PC-3 (cell line): ENCODE measurements around the gene RSU1. TPM values are rescaled to one million over a fixed set of nuclear protein-coding genes. Genes with fewer than 3 reads are reported as not detected.

ENCODE experiments used
- ATAC-seq: fragments of 200-7000 bp; cut with Tn5 transposase; 2 replicates; pipeline ENCODE4 v1.9.1; 2020; ENCODE audit warnings: mild to moderate bottlenecking, moderate library complexity
- BruUV-seq: library from RNA; stranded (reverse); fragments of 400-500 nt; replicated peaks from 2 replicates; lab custom pipeline; 2021; lab: Mats Ljungman, UMichigan
- CTCF ChIA-PET: fragments of 300-600 bp; sonication (Branson Sonifier 250); formaldehyde crosslinking; loops from one replicate; lab custom pipeline; 2022; ENCODE audit warnings: antibody characterized with exemption; lab: Charles Lee
- POLR2A ChIA-PET: fragments of 300-600 bp; sonication (Branson Sonifier 250); formaldehyde crosslinking; loops from one replicate; lab custom pipeline; 2022; ENCODE audit warnings: antibody characterized with exemption; ENCODE audit not compliant: unreplicated experiment; lab: Charles Lee
- DNase-seq: peaks from one replicate; pipeline ENCODE4 v3.0.0-alpha.2; 2015
- H2AFZ ChIP-seq: fragments of 300-600 bp; sonication (generic); 2 replicates; pipeline ENCODE4 v1.6.0; 2016; ENCODE audit warnings: antibody characterized with exemption, low read length
- H3F3A ChIP-seq: fragments of 300-600 bp; sonication (generic); one replicate; pipeline ENCODE4 v1.6.0; 2017; ENCODE audit warnings: antibody characterized with exemption, low read length, control low read depth, mild to moderate bottlenecking; ENCODE audit not compliant: unreplicated experiment
- H3K27ac ChIP-seq: fragments of 300-600 bp; sonication (generic); 2 replicates; pipeline ENCODE4 v1.5.1; 2016; ENCODE audit warnings: mild to moderate bottlenecking, low read length
- H3K27me3 ChIP-seq: fragments of 300-600 bp; sonication (generic); 2 replicates; pipeline ENCODE4 v1.6.1; 2016; ENCODE audit warnings: low read length, mixed read lengths
- H3K36me3 ChIP-seq: fragments of 300-600 bp; sonication (generic); 2 replicates; pipeline ENCODE4 v1.6.1; 2016; ENCODE audit warnings: low read depth, mixed run types, low read length, mixed read lengths
- H3K4me1 ChIP-seq: fragments of 300-600 bp; sonication (generic); 2 replicates; pipeline ENCODE4 v1.5.1; 2016; ENCODE audit warnings: low read length; ENCODE audit not compliant: insufficient read depth
- H3K4me2 ChIP-seq: fragments of 300-600 bp; sonication (generic); 2 replicates; pipeline ENCODE4 v1.6.0; 2016; ENCODE audit warnings: low read length
- H3K4me3 ChIP-seq: fragments of 300-600 bp; sonication (generic); 2 replicates; pipeline ENCODE4 v1.5.1; 2016; ENCODE audit warnings: mild to moderate bottlenecking, low read length, mixed read lengths
- H3K79me2 ChIP-seq: fragments of 300-600 bp; sonication (generic); 2 replicates; pipeline ENCODE4 v1.6.1; 2017; ENCODE audit warnings: low read length, mixed read lengths
- H3K9ac ChIP-seq: fragments of 300-600 bp; sonication (generic); 2 replicates; pipeline ENCODE4 v1.6.0; 2016; ENCODE audit warnings: mild to moderate bottlenecking, low read length
- H3K9me2 ChIP-seq: fragments of 300-600 bp; sonication (generic); replicated peaks from 2 replicates; pipeline ENCODE4 v1.6.1; 2016; ENCODE audit warnings: mixed run types, low read length, mixed read lengths
- H3K9me3 ChIP-seq: fragments of 300-600 bp; sonication (generic); 2 replicates; pipeline ENCODE4 v1.6.1; 2016; ENCODE audit warnings: low read length, mixed read lengths
- H4K20me1 ChIP-seq: fragments of 300-600 bp; sonication (generic); 2 replicates; pipeline ENCODE4 v1.6.1; 2016; ENCODE audit warnings: low read length, mixed read lengths
- EZH2 ChIP-seq: fragments of 300-600 bp; sonication (generic); IDR thresholded peaks from one replicate; pipeline ENCODE4 v1.6.1; 2017; ENCODE audit warnings: antibody characterized with exemption, mild to moderate bottlenecking, low read length; ENCODE audit not compliant: unreplicated experiment
- EZH2phosphoT487 ChIP-seq: fragments of 300-600 bp; sonication (generic); IDR thresholded peaks from 2 replicates; pipeline ENCODE4 v1.6.1; 2018; ENCODE audit warnings: mild to moderate bottlenecking, antibody characterized with exemption, low read length, borderline replicate concordance
- intact Hi-C: fragments of 100-400 bp; cut with micrococcal nuclease; formaldehyde crosslinking; loops from 2 replicates; pipeline ENCODE4 v1.9.0; 2023
- total RNA-seq: library from RNA; depleted of rRNA; stranded (reverse); fragments of >200 nt; gene quantifications from 2 replicates; pipeline ENCODE4 v1.2.3, GENCODE V29; 2014
- TF ChIP-seq, protein P1 (sequence below): fragments of 300-600 bp; sonication (generic); conservative IDR thresholded peaks from 2 replicates; pipeline ENCODE4 v1.5.1; 2017; ENCODE audit warnings: antibody characterized with exemption, low read depth, mild to moderate bottlenecking, low read length

The RSU1 gene
- total RNA-seq, 1 experiment from 2014 or later: 21.2 TPM

DNA sequence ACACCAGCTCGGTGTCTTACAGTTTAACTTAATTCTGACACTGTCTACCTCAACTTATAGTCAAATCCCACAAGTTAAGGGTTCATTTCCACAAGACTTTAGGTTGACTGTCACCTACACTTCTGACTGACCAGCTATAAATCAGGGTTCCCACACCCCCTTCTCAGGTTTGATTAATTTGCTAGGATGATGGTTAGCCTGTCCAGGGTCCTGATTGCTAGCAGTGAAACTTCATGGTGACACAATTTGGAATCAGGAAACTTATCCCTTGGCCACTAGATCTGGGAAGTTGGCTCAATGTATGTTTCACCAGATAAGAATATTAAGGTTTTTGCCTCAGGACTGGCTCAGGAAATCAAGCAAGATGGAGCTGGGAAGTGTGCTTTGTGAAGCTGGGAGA, 2.8 kb upstream of the RSU1 start:
- no peak overlapping the region for H2AFZ ChIP-seq
- H4K20me1 ChIP-seq: no peaks in the 10 kb centered on the region
- no peaks in the 10 kb centered on the region for H3K27me3 ChIP-seq
- no peak overlapping the region for H3K9ac ChIP-seq
- POLR2A ChIA-PET: no interaction called here
- H3K4me2 ChIP-seq: no peak overlapping the region
- no peaks in the 10 kb centered on the region for H3K9me2 ChIP-seq
- intact Hi-C loops: no loop called here
- no peak for ATAC-seq
- H3F3A ChIP-seq: no peaks in the 10 kb centered on the region
- no peak overlapping the region for H3K27ac ChIP-seq
- CTCF ChIA-PET: no interaction called here
- TF ChIP-seq, protein P1, sequence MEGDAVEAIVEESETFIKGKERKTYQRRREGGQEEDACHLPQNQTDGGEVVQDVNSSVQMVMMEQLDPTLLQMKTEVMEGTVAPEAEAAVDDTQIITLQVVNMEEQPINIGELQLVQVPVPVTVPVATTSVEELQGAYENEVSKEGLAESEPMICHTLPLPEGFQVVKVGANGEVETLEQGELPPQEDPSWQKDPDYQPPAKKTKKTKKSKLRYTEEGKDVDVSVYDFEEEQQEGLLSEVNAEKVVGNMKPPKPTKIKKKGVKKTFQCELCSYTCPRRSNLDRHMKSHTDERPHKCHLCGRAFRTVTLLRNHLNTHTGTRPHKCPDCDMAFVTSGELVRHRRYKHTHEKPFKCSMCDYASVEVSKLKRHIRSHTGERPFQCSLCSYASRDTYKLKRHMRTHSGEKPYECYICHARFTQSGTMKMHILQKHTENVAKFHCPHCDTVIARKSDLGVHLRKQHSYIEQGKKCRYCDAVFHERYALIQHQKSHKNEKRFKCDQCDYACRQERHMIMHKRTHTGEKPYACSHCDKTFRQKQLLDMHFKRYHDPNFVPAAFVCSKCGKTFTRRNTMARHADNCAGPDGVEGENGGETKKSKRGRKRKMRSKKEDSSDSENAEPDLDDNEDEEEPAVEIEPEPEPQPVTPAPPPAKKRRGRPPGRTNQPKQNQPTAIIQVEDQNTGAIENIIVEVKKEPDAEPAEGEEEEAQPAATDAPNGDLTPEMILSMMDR: no peak
- TF ChIP-seq EZH2phosphoT487: no peak
- no peak for TF ChIP-seq EZH2
- peaks cover 8% of the 10 kb centered on the region; the same call in 1 of the 2 replicates for H3K4me1 ChIP-seq
- peaks cover 20% of the 10 kb centered on the region for H3K79me2 ChIP-seq
- no peaks in the 10 kb centered on the region for H3K9me3 ChIP-seq
- no peak for DNase-seq
- no TSS peak for BruUV-seq
- H3K36me3 ChIP-seq: no peaks in the 10 kb centered on the region
- H3K4me3 ChIP-seq: no peak overlapping the region

DNA sequence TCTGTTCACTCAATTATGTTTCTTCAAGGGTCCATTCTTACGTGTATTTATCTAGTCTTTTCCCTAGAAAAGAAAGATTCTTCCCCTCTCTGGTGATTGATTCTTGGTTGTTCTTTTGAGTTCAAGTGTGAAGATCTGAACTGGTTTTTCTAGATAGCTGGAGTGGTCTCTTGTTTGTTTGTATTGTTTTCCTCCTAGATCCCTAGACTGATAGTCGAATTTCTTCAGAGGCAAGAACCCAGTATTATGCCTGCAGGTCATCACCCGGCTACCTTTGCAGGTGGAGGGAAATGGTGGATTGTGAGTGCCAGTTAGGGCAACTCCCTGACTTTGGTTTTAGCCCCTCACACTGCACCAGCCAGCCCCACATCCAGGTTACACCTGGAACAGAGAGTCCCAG, 2.2 kb upstream of the RSU1 start:
- TF ChIP-seq, protein P1: no peak
- TF ChIP-seq EZH2 (no peak), EZH2phosphoT487 (no peak)
- Histone ChIP-seq H3K27ac (no peak overlapping the region), H3K4me1 (peaks cover 8% of the 10 kb centered on the region; the same call in 1 of the 2 replicates), H3K4me3 (no peak overlapping the region), H3K79me2 (peaks cover 24% of the 10 kb centered on the region), H3K27me3 (no peaks in the 10 kb centered on the region), H3K9me2 (no peaks in the 10 kb centered on the region), H3K4me2 (no peak overlapping the region), H3K9me3 (no peaks in the 10 kb centered on the region), H3K36me3 (no peaks in the 10 kb centered on the region), H4K20me1 (no peaks in the 10 kb centered on the region), H3F3A (no peaks in the 10 kb centered on the region), H3K9ac (no peak overlapping the region), H2AFZ (no peak overlapping the region)
- intact Hi-C loops: no loop called here
- ATAC-seq: no peak
- no peak for DNase-seq
- ChIA-PET CTCF (no interaction called here), POLR2A (no interaction called here)
- BruUV-seq: no TSS peak

DNA sequence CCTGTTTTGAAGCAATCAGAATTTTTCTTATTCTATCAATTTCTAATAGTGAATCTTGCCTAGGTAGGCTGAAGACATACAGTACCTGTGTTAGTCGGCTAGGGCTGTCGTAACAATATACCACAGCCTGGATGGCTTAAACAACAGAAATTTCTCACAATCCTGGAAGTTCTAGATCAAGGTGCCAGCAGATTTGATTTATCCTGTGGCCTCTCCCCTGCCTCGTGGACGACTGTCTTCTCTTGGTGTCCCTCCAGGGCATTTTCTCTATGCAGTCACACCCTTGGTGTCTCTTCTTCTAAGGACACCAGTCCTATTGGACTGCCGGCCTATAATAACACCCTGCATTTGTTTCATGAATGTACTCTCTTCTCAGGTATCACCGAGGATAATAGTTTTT, 1.8 kb upstream of the RSU1 start:
- Histone ChIP-seq H3K4me3 (no peak overlapping the region), H3K9me2 (no peaks in the 10 kb centered on the region), H3K4me2 (no peak overlapping the region), H3K27ac (no peak overlapping the region), H3K27me3 (no peaks in the 10 kb centered on the region), H3K9me3 (no peaks in the 10 kb centered on the region), H3K4me1 (peaks cover 8% of the 10 kb centered on the region; the same call in 1 of the 2 replicates), H4K20me1 (no peaks in the 10 kb centered on the region), H3K36me3 (no peaks in the 10 kb centered on the region), H2AFZ (no peak overlapping the region), H3K79me2 (peaks cover 24% of the 10 kb centered on the region), H3K9ac (no peak overlapping the region), H3F3A (no peaks in the 10 kb centered on the region)
- DNase-seq (no peak), ATAC-seq (no peak)
- POLR2A ChIA-PET: no interaction called here
- CTCF ChIA-PET: no interaction called here
- TF ChIP-seq, protein P1: no peak
- TF ChIP-seq EZH2phosphoT487 (no peak), EZH2 (no peak)
- no TSS peak for BruUV-seq
- intact Hi-C loops: no loop called here
